Heart left ventricle (tissue), 13 donors: Measurements from ENCODE around the gene U2AF1L4.

Source experiments
- CTCF ChIP-seq, 12 donors: fragments of 200-600 bp; sonication (generic) in 4 of 12; IDR thresholded peaks; one replicate each; pipeline versions ENCODE4 v1.5.0 to v1.8.0; 2018 to 2022; ENCODE audit warnings: antibody characterized with exemption in 12 of 12, mild to moderate bottlenecking in 5 of 12
- POLR2A ChIP-seq, 2 donors: fragments of 450-650 bp; IDR thresholded peaks; one replicate each; pipeline ENCODE4 v1.6.1; 2017; ENCODE audit warnings: antibody characterized with exemption in 2 of 2, mild to moderate bottlenecking in 2 of 2, moderate library complexity in 2 of 2
- donor health status: ischemic (EF 13 %, LVEDD 7.1; RV severe dilation, severe dysfunction).
- donor health status: DM: no; HTN: yes; CAD: no.
- donor health status: DM: no; HTN: no; CAD: no.
- donor health status: ischemic (EF 25% LVEDD 6.9; RV normal size, moderate dysfunction).
- donor health status: ischemic (EF 25% LVEDD 5.7; RV mildly dilated, moderate dysfunction).
- donor health status: ischemic (EF 35%, LVEDD 5.7; RV mildly dilated, moderate dysfunction).
- donor health status: nonischemic (EF 11% LVEDD 7.7; RV severe dilation, severe dysfunction).
- donor health status: DM: yes; HTN: yes; CAD: no.
- donor health status: PGD.
- donor health status: ischemic (EF 29% LVEDD 5.4; RV normal size, mild dysfunction).
- donor health status: nonischemic (EF 23%, LVEDD 6.1; RV moderate dilation, normal function).

GRCh38 chr19:35785339-35785627, 40.1 kb upstream of the U2AF1L4 start:
- no peak for TF ChIP-seq CTCF (IDR thresholded peaks at IDR 0.05)
- no peak for TF ChIP-seq POLR2A (IDR thresholded peaks at IDR 0.05)
